Dedifferentiated amniotic fluid mesenchymal stem cell (primary cell): Measurements from ENCODE around the gene NFATC3.

Experiments
- DNase-seq: peaks from one replicate; pipeline ENCODE4 v3.0.0-alpha.2; 2016; ENCODE audit errors: extremely low spot score

NFATC3 gene

DNA sequence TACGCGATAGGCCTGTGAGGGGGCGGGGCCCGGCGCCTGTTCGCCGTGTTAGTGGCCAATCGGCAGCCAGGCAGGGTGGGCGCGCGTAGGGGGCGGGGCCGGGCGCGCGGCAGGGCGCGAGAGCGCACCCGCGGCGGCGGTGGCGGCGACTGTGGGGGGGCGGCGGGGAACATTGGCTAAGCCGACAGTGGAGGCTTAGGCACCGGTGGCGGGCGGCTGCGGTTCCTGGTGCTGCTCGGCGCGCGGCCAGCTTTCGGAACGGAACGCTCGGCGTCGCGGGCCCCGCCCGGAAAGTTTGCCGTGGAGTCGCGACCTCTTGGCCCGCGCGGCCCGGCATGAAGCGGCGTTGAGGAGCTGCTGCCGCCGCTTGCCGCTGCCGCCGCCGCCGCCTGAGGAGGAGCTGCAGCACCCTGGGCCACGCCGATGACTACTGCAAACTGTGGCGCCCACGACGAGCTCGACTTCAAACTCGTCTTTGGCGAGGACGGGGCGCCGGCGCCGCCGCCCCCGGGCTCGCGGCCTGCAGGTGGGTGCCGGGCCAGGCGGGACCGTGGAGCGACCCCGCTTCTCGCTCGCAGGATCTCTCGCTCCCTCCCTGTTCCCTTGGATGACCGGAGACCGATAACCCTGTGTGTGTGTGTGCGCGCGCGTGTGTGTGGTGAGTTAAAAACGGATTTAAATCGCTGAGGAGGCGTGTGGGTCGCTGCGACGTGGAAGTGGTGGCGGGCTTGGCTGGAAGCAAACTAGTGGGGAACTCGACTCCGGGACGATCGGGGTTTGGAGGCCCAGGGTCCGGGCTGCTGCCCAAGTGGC, at the start of gene NFATC3:
Gene NFATC3 (plus strand): TSS at position 112 of the 813 bp plus-strand sequence. CDS start 312 bp downstream, at position 424.
- DNase-seq, result peak; percentile 95

DNA sequence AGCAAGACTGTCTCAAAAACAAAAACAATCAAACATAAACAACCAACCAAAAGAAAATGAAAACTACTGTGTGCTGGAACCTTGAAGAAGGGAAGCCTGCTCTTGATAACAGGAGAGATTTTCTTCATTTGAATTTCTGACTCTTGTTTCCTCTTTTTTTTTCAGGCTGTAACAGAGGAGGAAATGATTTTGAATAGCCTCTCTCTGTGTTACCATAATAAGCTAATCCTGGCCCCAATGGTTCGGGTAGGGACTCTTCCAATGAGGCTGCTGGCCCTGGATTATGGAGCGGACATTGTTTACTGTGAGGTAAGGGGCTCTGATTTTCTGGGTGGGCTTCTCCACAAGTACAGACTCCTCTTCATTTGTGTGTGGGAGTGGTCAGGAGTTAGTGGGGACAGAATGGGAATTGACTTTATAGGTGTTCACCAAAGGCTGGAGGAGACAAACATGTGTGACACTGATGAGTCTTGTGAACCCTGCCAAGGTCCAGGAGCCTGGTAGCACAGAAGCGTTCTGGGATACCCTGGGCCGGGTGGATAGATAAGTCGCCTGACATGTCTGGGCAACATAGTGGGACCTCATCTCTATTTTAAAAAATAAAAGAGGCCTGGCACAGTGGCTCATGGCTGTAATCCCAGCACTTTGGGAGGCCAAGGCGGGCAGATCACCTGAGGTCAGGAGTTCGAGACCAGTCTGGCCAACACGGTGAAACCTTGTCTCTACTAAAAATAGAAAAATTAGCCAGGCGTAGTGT, 47.2 kb upstream of the NFATC3 start:
- no peak for DNase-seq

DNA sequence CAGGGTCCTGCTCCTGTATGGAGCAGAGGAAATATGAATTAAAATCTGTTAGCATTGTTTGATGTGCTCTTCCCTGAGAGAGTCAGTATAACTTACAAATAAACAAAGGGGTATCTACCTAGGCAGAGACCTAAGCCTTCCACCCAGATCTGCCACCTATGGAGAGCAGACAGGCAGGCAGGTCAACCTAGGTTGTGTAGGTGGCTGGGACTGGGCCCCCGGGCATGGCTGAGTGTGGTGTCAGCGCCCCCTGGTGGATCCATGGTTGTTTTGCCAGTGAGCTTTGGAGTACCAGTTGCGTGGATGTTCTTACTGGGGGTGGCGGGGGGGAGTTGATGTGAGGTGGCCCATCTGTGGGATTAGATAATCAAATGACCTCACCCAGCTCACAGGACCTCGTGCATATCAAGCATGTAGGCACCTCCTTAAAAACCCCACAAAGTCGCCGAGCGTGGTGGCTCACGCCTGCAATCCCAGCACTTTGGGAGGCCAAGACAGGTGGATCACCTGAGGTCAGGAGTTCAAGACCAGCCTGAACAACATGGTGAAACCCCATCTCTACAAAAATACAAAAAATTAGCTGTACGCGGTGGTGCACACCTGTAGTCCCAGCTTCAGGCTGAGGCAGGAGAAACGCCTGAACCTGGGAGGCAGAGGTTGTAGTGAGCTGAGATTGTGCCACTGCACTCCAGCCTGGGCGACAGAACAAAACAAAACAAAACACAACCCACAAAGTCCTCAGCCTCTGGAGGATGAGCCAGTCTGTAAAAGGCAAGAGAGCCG, 44.5 kb upstream of the NFATC3 start:
- peak; percentile 31 for DNase-seq

DNA sequence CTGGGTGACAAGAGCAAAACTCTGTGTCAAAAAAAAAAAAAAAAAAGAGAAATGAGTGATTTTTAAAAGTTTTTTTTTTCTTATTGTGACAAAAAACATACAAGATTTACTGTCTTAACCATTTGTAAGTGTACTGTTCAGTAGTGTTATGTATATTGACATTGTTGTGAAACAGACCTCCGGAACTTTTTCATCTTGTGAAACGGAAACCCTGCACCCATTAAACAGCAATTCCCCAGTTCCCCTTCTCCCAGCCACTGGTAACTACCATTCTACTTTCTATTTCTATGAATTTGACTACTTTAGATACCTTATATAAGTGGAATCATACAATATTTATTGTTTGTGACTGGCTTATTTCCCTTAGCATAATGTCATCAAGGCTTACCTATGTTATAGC, 43.4 kb upstream of the NFATC3 start:
- DNase-seq, result no peak

DNA sequence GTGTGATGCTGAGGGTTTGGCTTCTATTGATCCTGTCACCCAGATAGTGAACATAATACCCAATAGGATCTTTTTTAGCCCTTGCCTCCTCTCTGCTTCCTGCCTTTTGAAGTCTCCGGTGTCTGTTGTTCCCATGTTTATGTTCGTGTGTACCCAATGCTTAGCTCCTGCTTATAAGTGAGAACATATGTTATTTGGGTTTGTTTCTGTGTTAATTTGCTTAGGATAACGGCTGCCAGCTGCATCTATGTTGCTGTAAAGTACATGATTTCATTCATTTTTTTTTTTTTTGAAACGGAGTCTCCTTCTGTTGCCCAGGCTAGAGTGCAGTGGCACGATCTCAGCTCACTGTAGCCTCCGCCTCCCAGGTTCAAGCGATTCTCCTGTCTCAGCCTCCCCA, 39.1 kb upstream of the NFATC3 start:
- DNase-seq, result no peak

DNA sequence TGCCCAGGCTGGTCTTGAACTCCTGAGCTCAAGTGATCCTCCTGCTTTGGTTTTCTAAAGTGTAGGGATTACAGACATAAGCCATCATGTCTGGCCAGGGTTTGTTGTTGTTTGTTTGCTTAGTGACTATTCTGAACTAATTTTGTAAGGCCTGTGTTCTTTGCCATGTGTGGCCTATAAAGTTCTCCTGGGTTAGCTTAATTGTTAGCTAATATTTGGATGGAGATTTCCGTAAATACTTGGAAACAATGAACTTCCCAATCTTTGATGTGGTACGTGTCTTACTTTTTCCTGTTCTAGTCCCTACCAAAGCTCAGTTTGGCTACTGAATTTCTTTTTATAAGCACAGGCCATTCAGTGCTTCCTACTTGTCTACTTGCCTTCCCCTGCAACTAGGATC, 37.2 kb upstream of the NFATC3 start:
- no peak for DNase-seq

DNA sequence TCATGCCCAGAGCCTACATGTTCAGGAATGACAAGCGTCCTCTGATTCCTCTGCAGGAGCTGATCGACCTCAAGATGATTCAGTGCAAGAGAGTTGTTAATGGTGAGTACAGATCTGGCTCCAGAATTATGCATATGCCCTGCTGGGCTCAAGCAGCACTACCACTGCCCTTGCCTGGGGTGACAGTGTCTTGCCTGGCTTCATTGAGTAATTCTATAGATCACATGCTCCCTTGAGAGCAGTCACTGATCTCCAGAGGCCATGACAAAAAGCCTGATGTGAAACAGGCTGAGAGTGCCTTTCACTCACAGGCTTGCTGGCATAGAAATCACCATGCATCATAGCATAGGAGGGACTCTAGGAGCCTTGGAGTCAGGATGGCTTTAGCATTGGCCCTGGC, 35.7 kb upstream of the NFATC3 start:
- no peak for DNase-seq

DNA sequence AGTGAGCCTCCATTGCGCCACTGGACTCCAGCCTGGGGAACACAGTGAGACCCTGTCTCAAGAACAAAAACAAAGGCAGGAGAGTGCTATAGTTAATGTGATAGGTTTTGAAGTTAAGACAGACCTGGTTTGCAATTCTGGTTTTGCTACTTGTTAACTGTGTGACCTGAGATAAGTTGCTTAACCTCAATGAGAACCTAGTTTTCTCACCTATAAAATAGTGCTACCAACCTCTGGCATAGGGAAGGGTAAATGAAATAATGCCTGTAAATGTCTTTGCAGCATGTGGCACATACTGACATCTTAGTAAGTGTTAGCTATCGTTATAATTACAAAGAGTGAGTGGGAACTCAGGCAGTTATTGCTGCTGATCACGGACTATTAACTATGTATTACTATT, 29.8 kb upstream of the NFATC3 start:
- DNase-seq, result no peak

DNA sequence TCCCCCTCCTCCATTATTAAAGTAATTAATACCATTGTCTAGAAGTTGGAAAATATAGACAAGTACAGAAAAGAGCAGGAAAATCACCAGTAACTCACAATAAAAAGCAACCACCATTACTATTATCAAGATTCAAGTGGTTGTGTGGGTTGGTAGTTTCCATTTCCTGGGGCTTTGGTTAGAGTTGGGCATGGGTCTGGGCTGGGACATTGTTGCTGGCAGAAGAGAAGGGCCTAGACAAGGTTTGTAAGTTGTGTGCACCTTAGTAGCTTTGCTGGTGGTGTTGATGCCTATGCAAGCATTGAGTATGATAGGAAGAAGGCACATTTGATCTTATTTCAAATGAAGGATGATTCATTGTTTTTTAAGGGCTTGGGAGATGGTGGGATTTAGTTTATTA, 25.4 kb upstream of the NFATC3 start:
- no peak for DNase-seq

DNA sequence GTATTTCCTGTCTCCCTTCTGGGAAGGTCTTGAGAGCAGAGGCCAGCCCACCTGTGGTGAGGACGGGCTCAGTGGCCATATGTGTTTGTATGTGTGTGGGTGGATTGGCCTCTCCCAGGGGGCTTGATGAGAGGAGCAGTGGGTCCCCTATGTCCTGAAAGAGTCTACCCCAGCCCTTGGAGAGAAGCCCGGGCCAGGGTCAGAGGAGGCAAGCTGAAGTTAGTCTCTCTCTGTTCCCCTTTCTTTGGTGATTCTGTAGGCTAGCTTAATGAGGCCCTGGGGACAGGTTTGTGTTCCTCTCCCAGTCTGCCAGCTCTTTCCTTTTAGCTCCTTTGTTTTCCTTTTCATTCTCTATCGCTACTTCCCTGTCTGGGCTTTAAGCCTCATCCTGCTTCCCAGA, 23.8 kb upstream of the NFATC3 start:
- DNase-seq, result no peak

DNA sequence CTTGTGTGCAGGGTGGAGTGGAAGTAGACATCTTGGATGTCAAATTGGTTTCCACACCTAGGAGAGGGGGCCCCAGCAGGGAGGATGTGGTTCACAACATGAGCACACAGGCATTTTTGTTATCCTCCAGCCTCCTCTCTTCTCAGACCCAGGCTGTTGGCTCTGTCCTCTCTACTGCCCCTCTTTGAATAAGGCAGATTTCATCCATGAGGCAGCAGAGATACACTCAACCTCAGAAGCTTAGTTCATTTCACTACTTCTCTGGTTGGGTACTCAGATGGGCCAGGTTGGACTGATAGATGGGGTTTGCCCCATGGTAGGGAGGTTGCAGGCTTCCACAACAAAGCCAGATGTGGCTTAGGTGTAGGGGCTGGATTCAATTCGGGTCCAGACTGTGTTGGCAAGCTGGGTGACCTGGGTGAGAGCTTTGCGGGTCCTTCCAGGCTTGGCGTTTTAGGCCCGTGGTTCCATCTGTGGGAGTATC, 22.2 kb upstream of the NFATC3 start:
- no peak for DNase-seq

DNA sequence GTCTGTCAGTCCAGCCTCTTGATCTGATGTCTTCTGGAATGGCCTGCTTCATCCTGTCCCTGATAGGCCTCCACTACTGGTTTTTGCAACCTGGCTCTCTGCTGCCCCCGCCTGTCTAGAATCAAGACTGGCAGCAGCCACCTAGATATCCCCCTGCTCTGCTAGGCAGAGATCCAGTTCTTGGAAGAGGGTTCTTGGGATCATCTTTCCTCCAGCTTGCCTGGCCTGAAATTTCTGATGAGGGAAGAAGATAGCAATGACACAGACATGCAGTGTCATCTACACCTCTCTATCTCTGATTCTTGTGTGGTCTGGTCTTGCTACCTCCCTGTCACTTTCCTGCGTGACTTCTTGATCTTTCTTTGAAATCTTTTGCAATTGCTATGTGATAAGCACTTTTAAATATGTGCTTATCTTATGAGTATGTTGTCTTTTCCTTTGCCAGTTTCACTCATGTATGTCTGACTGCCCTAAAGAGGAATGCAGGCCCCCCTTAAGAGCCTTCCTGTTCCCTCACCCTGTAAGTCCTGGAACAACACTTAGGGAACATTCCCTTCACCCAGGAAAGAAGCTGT, 20.3 kb upstream of the NFATC3 start:
- peak; percentile 45 for DNase-seq

DNA sequence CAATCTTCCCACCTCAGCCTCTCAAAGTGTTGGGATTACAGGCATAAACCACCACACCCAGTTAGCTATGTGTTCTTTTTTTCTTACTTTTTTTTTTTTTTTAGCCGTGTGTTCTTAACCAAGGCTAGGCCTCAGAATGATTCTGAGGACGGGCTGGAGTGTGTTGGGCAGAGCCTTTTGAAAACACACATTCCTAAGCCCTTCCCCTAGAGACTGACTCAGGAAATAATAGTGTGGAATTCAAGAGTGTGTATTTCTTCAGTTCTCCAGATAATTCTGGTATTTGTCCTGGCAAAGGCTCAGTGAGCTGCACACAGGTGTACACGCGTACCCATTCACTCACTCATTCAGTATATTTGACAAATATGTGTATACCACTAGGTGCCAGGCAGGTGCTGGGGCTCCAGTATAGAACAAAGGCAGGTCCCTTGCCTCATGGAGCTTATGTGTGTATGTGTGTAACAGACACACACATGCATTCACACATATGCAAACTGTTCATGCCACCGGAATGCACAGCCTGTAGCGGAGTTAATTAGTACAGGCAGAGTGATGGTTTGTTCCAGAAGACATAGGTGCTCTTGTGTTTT, 19.4 kb upstream of the NFATC3 start:
- DNase-seq, result peak; percentile 67

DNA sequence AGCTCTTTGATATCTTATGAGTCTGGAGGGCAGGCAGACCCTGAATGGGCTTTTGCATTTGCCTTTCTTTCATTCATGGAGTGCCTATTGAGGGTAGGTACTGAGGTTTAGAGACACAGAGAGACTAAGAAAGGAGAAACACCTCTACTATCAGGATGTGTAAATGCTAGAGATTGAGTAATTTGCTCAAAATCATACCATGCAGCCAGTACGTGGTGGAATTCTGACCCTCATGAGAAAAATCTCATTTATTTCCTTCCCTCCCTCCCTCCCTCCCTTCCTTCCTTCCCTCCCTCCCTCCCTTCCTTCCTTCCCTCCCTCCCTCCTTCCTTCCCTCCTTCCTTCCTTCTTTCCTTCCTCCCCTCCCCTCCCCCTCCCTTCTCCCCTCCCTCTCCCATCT, 18.4 kb upstream of the NFATC3 start:
- DNase-seq, result no peak

DNA sequence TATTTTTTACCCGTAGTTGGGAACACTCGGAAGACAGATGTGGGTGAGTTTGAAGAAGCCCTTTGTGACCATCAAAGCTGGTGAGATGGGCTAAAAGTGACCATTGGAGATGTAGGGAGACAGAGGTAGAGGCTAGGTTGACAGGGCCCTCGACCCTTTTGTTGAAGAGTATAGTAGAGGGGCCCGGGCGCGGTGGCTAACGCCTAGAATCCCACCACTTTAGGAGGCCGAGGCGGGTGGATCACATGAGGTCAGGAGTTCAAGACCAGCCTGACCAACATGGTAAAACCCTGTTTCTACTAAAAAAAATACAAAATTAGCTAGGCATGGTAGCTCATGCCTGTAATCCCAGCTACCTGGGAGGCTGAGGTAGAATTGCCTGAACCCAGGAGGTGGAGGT, 16.2 kb upstream of the NFATC3 start:
- no peak for DNase-seq

DNA sequence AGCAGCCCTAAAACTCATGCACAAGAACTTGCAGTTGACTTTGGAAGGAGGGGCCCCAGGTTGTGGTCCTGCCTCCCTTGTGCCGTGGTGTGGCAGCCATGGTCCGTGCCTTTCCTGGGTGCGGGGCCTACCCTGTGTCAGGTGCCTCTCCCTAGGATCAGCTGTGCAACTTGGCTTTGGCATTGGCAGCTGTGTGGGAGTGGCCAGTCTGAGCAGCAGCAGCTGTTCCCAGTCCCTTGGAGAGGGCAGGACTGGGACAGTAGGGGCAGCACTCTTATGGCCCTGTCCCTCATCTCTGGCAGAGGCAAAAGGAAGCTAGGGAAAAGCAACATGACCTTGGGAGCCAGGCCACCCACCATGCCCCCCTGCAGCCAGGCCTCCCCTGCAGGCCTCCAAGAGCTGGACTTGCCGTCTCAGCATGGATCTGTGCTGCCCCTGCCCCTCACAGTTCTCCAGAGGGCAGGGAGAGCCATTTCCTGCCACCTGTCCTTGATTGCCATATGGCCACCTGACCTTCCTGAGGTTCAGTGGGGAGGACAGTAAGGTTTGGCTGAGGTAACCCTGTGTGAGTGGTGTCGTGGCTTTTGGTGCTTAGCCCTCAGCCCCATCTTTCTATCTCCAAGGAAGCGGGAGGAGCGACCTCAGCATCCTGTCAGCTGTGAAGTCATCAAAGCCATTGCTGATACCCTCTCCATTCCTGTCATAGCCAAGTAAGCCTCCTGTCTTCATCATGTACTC, 15.5 kb upstream of the NFATC3 start:
- DNase-seq, result no peak

DNA sequence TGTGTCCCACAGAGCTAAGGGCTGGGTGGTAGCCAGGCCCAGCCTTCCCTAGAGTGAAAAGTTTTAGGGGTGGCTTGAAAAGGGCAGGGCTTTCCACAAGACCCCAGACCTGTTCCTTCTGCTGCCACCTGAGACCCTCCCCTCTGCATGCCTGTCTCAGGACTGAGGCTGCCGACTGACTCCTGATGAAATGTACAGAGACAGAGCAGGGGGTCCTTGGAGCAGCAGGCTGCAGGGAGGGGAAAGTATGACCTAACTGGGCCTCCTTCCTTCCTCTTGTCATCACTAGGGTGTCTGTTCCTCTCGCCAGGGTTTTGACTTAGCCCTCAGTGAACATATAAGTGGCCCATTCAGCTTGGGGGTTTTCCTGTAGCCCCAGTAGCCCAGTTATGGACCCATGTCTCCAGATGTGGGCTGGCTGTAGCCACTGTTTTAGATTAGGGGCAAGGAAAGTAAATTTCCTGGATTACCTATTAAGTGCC, 14.9 kb upstream of the NFATC3 start:
- DNase-seq, result no peak

DNA sequence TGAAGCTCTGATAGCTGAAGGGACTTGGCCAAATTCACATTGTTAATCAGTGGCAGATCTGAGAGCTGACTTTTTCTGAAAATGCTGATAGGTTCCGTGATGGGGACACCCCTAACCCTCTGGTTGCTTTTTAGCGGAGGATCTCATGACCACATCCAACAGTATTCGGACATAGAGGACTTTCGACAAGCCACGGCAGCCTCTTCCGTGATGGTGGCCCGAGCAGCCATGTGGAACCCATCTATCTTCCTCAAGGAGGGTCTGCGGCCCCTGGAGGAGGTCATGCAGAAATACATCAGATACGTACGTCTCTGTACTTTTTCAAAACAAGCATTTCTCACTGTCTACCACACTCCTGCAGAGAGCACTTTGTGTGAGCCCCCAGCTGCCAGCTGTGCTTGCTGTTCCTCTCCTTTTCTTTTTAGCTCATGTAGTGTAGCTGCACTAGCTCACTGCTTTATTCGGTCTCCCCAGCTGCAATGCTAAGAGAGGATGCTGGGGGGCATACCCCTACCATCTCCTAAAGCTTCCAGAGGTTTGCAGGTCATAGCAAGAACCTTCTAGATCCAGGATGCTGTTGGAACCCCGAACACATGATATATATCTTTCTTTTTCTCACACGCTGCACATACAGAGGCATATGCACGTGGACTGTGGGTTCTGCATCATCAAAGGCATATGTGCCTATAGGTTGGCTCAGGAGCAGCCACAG, 14.2 kb upstream of the NFATC3 start:
- DNase-seq, result no peak

DNA sequence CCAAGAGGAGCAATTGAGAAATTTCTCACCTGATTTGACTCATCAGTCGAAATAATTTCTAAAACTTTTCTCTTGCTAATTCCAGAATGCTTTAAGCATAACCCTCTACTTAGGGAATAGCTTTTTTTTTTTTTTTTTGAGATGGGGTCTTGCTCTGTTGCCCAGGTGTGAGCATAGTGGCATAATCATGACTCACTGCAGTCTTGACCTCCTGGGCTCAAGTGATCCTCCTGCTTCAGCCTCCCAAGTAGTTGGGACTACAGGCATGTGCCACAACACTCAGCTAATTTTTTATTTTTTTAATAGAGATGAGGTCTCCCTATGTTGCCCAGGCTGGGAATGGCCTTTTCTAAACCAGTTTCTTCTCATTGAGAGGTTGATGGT, 13.7 kb upstream of the NFATC3 start:
- no peak for DNase-seq

DNA sequence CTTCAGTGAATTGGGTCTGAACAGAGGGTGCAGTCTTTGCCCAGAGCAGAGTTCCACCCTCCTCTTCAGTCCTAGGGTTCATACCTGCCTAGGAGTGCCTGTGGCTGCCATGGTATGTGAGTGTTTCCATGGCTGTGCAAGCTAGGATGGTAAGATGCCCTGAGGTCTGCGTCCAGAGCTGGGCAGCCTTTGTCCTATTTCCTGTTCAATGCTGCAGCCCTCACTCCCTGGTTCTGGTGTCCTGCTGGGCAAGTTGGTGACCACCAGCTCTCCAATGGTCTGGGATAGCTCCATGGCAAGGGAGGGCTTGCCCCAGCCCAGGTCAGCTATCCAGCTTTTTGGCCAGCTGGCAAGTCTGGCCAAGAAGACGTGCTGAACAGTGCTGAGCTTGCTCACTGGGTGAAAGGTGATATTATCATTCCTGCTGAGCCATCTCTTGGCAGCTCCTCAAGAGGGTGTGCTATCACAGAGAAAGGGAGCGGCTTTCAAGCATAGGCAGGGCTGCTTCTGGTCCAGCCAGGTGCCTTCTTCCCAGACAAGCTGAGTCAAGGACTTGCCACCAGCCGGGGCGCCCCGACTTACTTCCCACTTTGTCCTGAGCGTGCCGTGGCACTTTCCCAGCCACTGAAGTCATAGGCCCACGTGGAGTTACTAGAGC, 13.0 kb upstream of the NFATC3 start:
- no peak for DNase-seq
